HepG2 (cell line): ENCODE results near the gene CSTF1. TPM values are rescaled to one million over a fixed set of nuclear protein-coding genes. Genes with fewer than 3 reads are reported as not detected.

Source experiments
- AKAP8 ChIP-seq: sonication (generic); formaldehyde crosslinking; IDR thresholded peaks from 2 replicates; pipeline ENCODE4 v1.5.1; 2020; ENCODE audit warnings: mild to moderate bottlenecking, missing genetic modification reagents
- ATF7-NPFF ChIP-seq: sonication (generic); formaldehyde crosslinking; IDR thresholded peaks from 2 replicates; pipeline ENCODE4 v1.8.1; 2023; ENCODE audit warnings: mild to moderate bottlenecking, low read depth, missing genetic modification reagents, moderate library complexity
- CBFB ChIP-seq: sonication (generic); formaldehyde crosslinking; IDR thresholded peaks from 2 replicates; pipeline ENCODE4 v1.4.0; 2020; ENCODE audit warnings: missing genetic modification reagents
- CREB3 ChIP-seq: sonication (generic); formaldehyde crosslinking; IDR thresholded peaks from 2 replicates; pipeline ENCODE4 v1.5.0; 2020; ENCODE audit warnings: missing genetic modification reagents
- FOSL1 ChIP-seq: sonication (generic); formaldehyde crosslinking; IDR thresholded peaks from 2 replicates; pipeline ENCODE4 v1.9.0; 2021; ENCODE audit warnings: missing genetic modification reagents, borderline replicate concordance
- KLF13 ChIP-seq: sonication (generic); formaldehyde crosslinking; IDR thresholded peaks from 2 replicates; pipeline ENCODE4 v1.4.0; 2020; ENCODE audit warnings: mild to moderate bottlenecking, missing genetic modification reagents
- MTF1 ChIP-seq: sonication (generic); formaldehyde crosslinking; IDR thresholded peaks from 2 replicates; pipeline ENCODE4 v1.5.0; 2020; ENCODE audit warnings: missing genetic modification reagents
- SAFB2 ChIP-seq: sonication (generic); formaldehyde crosslinking; IDR thresholded peaks from 2 replicates; pipeline ENCODE4 v1.5.1; 2020; ENCODE audit warnings: missing genetic modification reagents, low read depth, mild to moderate bottlenecking, borderline replicate concordance
- SNAPC4 ChIP-seq: sonication (generic); formaldehyde crosslinking; IDR thresholded peaks from 2 replicates; pipeline ENCODE4 v1.4.0; 2020; ENCODE audit warnings: mild to moderate bottlenecking, missing genetic modification reagents
- THAP9 ChIP-seq: sonication (generic); formaldehyde crosslinking; IDR thresholded peaks from 2 replicates; pipeline ENCODE4; 2020; ENCODE audit warnings: missing genetic modification reagents, mild to moderate bottlenecking, borderline replicate concordance
- ZBTB14 ChIP-seq: sonication (generic); formaldehyde crosslinking; IDR thresholded peaks from 2 replicates; pipeline ENCODE4 v1.4.0; 2020; ENCODE audit warnings: missing genetic modification reagents
- ZGPAT ChIP-seq: IDR thresholded peaks from 2 replicates; pipeline ENCODE4 v1.6.1; 2016; ENCODE audit warnings: mild to moderate bottlenecking
- ZNF710 ChIP-seq: sonication (generic); formaldehyde crosslinking; IDR thresholded peaks from 2 replicates; pipeline ENCODE4 v1.5.0; 2020; ENCODE audit warnings: mild to moderate bottlenecking, missing genetic modification reagents, borderline replicate concordance
- polyA plus RNA-seq, 8 experiments: library from polyadenylated mRNA; depleted of rRNA in 3 of 8; stranded (reverse) in 7 of 8; unstranded in 1 of 8; fragments of >200 nt; fragmentation: Illumina TruSeq in 4 of 8; extraction: Trizol in 4 of 8; gene quantifications; 2 replicates each; pipeline versions ENCODE4 v1.2.1 to v1.2.3, GENCODE V29; 2011 to 2016; ENCODE audit warnings: low read depth in 4 of 8, missing spikeins in 1 of 8, mixed read lengths in 1 of 8; ENCODE audit not compliant: insufficient read depth in 1 of 8
- total RNA-seq, 5 experiments: library from RNA; depleted of rRNA; stranded (reverse); fragments of >200 nt; fragmentation: Illumina TruSeq; extraction: Trizol; gene quantifications; 2 replicates each; pipeline ENCODE4 v1.2.3, GENCODE V29; 2016; ENCODE audit warnings: low read depth in 1 of 5

CSTF1 gene
- total and polyA plus RNA-seq, 2 of the 13 experiments (the other 11 are each of a cell fraction or from before 2014, with no cell fraction given) = 70.9 to 100 TPM

GRCh38 chr20:56359212-56360132 is 33.0 kb upstream of the CSTF1 start (continued):
- TF ChIP-seq AKAP8 (no peak), SNAPC4 (no peak), THAP9 (CRISPR knock-in tag) (peak; percentile 75; the same call in 1 of the 2 replicates), MTF1 (CRISPR knock-in tag) (0 out of 2 replicates have a peak, but pooled peaks have one; percentile 48), FOSL1 (CRISPR knock-in tag) (no peak; the same call in 1 of the 2 replicates), ZNF710 (CRISPR knock-in tag) (peak; percentile 21; the same call in 1 of the 2 replicates), KLF13 (CRISPR knock-in tag) (no peak), CREB3 (CRISPR knock-in tag) (peak; percentile 78; the same call in 1 of the 2 replicates), ATF7-NPFF (CRISPR knock-in tag) (no peak; the same call in none of the 2 replicates), CBFB (no peak), SAFB2 (CRISPR knock-in tag) (no peak), ZBTB14 (no peak), ZGPAT (CRISPR knock-in tag) (no peak)
